Gastrocnemius medialis (tissue), 4 donors: ENCODE results near the gene SFXN4.

ENCODE experiments used
- POLR2A ChIP-seq, 2 donors: fragments of 450-650 bp; IDR thresholded peaks; one replicate each; pipeline ENCODE4 v1.6.1; 2017; ENCODE audit warnings: antibody characterized with exemption in 2 of 2, mild to moderate bottlenecking in 2 of 2, moderate library complexity in 2 of 2
- TF ChIP-seq, protein P1 (sequence below), 5 experiments: fragments of 450-650 bp in 3 of 5; fragments of 200-600 bp in 2 of 5; sonication (generic) in 2 of 5; IDR thresholded peaks in 4 of 5; conservative IDR thresholded peaks in 1 of 5; 1 replicate in 4 of 5; 2 replicates in 1 of 5; pipeline ENCODE4 v1.5.1; 2016 to 2019; ENCODE audit warnings: antibody characterized with exemption in 5 of 5, mild to moderate bottlenecking in 3 of 5, moderate library complexity in 3 of 5

GRCh38 chr10:119201233-119201632 is 35.7 kb upstream of the SFXN4 start:
- no peak for TF ChIP-seq POLR2A (IDR thresholded peaks at IDR 0.05)
- TF ChIP-seq, protein P1, sequence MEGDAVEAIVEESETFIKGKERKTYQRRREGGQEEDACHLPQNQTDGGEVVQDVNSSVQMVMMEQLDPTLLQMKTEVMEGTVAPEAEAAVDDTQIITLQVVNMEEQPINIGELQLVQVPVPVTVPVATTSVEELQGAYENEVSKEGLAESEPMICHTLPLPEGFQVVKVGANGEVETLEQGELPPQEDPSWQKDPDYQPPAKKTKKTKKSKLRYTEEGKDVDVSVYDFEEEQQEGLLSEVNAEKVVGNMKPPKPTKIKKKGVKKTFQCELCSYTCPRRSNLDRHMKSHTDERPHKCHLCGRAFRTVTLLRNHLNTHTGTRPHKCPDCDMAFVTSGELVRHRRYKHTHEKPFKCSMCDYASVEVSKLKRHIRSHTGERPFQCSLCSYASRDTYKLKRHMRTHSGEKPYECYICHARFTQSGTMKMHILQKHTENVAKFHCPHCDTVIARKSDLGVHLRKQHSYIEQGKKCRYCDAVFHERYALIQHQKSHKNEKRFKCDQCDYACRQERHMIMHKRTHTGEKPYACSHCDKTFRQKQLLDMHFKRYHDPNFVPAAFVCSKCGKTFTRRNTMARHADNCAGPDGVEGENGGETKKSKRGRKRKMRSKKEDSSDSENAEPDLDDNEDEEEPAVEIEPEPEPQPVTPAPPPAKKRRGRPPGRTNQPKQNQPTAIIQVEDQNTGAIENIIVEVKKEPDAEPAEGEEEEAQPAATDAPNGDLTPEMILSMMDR (IDR thresholded peaks at IDR 0.05 in 4 of 5, conservative IDR thresholded peaks at IDR 0.05 in 1 of 5), result no peak
